GM04504 (cell line): ENCODE measurements around the gene PLSCR3.
"Not testable (repeated sequence)": the region's sequence is repeated elsewhere in the genome, so short reads cannot be mapped to it uniquely, and the experiment has no call there.

ENCODE experiments used
- DNase-seq: peaks from one replicate; pipeline ENCODE4 v3.0.0-alpha.2; 2012; ENCODE audit warnings: low read depth

The PLSCR3 gene

GRCh38 chr17:7380321-7380720 lies 14.0 kb downstream of the PLSCR3 start:
- DNase-seq = peak; percentile 48

- DNase-seq = no peak
Measured at GRCh38 chr17:7379134-7379533, 15.2 kb downstream of the PLSCR3 start.

DNA sequence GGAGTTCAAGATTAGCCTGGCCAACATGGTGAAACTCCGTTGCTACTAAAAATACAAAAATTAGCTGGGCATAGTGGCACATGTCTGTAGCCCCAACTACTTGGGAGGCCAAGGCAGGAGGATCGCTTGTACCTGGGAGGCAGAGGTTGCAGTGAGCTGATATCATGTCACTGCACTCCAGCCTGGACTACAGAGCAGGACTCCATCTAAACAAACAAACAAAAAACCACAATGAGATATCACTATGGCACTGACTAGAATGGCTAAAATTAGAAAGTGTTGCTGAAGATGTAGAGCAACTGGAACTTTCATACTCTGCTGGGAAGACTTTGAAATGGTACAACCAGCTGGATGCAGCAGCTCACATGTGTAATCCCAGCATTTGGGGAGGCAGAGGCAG lies 20.0 kb downstream of the PLSCR3 start:
- DNase-seq = no peak

GRCh38 chr17:7370853-7371252 lies 23.5 kb downstream of the PLSCR3 start:
- no peak for DNase-seq

- DNase-seq = no peak
Measured at GRCh38 chr17:7369825-7370224, 24.5 kb downstream of the PLSCR3 start.

GRCh38 chr17:7368599-7368994 lies 25.7 kb downstream of the PLSCR3 start:
- DNase-seq = not testable (repeated sequence)

DNA sequence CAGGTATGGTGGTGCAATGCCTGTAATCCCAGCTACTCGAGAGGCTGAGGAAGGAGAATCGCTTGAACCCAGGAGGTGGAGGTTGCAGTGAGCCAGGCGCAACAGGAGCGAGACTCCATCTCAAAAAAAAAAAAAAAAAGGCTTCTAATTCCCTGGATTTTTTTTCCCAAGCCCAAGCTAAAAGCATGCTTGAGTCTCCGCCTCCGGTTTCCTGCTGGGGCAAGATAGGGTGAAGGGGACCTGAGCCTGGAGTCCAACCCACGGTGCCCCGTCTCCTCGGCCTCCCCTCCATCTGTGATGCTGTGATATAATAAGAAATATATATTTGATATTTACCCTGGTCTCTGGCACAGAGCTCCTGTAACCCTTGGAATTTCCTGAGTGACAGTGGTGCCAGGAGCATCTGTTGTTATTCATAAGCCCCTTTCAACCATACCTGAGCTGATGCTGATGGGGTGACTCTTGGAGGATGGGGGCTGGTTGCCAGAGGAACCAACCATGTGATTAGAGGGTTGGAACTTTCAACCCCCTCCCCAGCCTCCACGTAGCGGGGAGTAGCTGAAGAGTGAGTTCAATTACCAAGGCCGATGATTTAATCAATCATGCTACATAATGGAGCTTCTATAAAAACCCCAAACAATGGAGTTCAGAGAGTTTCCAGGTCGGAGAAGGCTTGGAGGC lies 26.3 kb downstream of the PLSCR3 start:
- no peak for DNase-seq

DNA sequence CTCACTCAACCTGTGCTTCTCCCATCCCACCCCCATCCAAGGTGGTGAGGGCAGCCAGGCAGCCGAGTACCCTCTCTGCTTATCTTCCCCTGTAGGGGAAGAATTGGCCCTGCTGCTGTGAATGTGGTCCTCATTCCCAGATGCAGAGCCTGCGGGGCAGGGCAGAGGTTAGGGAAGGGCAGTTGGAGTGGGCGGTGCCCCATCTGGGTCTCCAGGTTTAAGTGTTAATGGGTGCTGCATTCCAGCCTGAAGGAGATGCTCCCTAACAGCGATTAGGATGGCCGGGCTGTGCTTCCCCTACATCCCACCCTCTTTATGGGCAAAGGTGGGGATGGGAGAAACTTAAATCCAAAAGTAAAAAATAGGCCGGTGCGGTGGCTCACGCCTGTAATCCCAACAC lies 27.2 kb downstream of the PLSCR3 start:
- DNase-seq = no peak

DNA sequence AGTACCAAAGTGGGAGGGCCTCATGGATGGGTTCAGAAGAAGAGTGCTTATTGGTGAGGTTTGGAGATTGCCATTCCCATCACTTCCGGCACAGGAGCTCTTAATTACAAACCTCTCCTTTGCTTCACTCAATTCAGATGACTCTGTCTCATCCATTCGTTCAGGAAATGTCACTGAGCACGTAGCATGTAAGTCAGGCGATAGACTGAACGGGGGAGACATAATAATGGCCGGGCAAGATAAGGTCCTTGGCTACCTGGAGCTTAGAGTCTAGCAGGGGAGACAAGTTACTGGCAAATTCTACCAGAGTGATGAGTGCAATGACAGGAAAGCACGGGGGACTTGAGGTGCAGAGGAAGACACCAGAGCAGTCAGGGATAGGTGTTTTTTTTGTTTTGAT lies 28.4 kb downstream of the PLSCR3 start:
- DNase-seq = not testable (repeated sequence)

GRCh38 chr17:7363311-7363710 lies 31.0 kb downstream of the PLSCR3 start:
- DNase-seq = no peak

GRCh38 chr17:7361906-7362305 lies 32.4 kb downstream of the PLSCR3 start:
- no peak for DNase-seq

DNA sequence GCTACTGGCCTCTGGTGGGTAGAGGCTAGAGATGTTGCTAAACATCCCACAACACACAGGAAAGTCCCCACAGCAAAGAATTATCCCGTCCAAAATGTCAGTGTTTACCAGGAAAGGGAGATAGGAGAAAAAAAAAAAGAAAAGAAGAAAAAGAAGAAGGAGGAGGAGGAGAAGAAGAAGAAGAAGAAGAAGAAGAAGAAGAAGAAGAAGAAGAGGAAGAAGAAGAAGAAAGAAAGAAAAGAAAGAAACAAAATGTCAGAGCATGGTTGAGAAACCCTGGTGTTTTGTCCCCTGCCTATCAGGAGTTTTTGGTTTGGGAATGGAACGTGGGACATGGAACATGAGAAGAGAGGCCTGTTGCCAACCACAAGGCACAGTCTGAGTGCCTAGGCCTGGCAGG lies 36.9 kb downstream of the PLSCR3 start:
- DNase-seq = no peak

- no peak for DNase-seq
Measured at GRCh38 chr17:7356756-7357155, 37.6 kb downstream of the PLSCR3 start.

GRCh38 chr17:7356072-7356549 lies 38.2 kb downstream of the PLSCR3 start:
- no peak for DNase-seq

- DNase-seq = no peak
Measured at GRCh38 chr17:7355573-7355972, 38.8 kb downstream of the PLSCR3 start.

DNA sequence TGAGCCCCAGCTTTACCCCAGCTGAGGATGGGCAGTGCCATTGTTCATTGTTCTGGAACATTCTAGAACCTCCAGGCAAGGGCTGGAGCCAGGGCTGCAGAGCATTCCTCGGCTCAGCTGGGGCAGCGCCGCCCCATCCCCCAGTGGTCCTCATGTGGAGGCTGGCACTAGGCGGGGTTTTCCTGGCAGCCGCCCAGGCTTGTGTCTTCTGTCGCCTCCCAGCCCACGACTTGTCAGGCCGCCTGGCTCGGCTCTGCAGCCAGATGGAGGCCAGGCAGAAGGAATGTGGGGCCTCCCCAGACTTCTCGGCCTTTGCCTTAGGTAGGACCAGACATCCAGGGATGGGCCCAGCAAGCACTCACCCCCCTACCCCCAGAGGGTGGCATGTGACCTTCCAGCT lies 39.3 kb downstream of the PLSCR3 start, which contains the start of gene TMEM95:
Gene TMEM95 (plus strand): TSS at position 104 of the 400 bp plus-strand sequence. CDS start 49 bp downstream, at position 153.
- DNase-seq = no peak

DNA sequence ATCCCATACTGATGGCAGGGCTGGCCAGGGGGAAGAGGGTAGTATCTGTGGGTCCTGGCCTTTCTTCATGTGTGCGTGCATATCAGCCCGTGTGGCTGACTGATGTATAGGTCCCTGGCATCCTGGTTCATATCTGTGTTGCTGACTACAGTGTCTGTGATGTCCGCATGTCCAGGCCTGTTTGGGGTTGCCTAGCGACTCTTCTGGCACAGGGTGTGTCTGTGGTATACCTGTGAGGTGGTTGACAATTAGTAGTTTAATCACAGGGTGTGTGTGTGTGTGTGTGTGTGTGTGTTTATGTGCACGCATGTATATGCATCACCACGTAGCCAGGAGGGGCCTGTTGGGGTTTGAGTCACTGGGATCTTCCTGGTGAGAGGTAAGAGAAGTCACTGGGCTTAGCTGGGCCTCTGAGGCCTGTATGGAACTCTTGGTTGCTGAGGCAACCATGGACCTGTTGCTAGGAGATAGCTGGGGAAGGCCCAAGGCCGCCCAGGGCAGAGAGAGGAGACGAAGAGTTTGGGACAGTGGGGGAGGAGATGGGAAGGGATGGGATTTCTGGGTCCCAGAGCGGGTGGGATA lies 40.0 kb downstream of the PLSCR3 start:
- DNase-seq = no peak

GRCh38 chr17:7352910-7353635 lies 41.3 kb downstream of the PLSCR3 start:
- DNase-seq = no peak

- no peak for DNase-seq
Measured at GRCh38 chr17:7352503-7352889, 41.8 kb downstream of the PLSCR3 start.

DNA sequence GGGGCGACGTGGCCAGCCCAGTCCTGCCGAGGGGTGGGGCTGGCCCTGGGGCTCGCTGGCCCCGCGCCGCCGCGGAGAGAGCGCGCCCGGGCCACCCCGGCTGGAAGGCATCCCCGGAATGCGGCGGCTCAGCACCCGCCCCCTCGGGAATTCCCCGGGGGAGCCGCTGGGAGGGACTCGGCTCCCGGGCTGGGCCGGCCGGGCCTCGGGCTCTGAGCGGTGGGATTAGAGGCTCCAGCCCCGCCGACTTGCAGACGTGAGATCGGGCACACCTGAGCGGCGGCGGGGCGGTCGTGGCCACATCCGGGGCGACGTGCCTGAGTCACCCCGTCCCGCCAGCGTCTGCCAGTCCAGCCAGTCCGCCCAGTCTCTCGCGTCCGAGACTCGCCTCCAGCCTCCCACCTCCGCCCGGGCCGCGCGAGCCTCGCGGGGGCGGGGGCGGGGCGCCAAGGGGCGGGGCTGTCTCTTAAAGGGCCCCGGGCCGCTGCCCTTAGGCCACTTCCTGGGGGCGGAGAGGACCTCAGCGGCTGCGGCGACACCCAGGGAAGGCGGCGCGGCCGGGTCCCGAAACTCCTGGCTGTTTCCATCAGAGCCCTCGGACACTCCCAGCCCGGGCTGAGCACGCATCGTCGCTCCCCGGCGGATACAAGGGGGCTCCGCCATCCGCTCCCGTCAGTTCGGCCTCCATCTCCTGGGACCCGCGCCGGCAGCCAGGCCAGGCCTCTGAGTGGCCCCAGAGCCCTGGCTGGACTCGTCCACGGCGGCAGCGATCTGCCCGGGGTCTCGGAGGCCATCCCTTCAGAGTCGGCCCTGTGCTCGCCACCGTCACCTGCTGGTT lies 42.4 kb downstream of the PLSCR3 start, which contains the start of gene KCTD11:
Gene KCTD11 (plus strand): TSS at position 498 of the 838 bp plus-strand sequence.
- DNase-seq = peak; percentile 88

DNA sequence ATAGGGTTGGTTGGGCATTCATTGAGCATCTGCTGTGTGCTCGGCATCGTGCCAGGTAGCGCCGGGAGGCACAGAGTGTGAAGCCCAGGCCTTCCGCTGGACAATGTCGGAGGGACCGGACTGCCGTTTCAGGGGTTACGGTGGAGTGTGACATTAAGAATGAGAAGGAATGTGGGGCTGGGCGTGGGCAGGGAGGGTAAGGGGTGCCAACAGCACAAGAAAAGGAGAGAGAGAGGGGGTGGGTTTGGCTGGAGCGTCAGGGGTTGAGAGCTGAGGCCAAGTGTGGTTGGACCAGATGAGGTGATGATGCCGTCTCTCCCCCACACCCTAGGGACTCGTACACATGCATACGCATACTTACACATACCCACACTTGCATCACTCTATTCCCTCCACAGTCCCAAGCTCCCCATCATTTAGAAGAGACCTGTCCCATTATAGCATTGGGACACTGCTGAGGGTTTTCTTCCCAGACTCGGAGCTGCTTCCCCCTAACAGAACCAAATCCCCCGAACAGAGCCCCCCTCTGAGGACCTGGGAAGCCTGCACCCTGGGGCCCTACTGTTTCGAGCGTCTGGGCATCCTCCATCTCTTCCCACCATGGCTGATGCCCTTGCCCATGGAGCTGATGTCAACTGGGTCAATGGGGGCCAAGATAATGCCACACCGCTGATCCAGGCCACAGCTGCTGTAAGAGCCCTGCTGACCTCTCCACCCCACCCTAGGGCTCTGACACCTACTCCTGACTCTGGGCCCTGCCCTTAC lies 45.7 kb downstream of the PLSCR3 start:
- DNase-seq = no peak
